ENCODE results near the gene ZCCHC7. TPM values are rescaled to one million over a fixed set of nuclear protein-coding genes. Genes with fewer than 3 reads are reported as not detected.

The ZCCHC7 gene
- total RNA-seq, 1 experiment from 2014 or later, result 31.2 TPM

- H3K4me2 ChIP-seq (ENCODE audit: low read length), result no peak overlapping the region
- H2AFZ ChIP-seq (ENCODE audit: low read depth, low read length, poor library complexity, severe bottlenecking), result no peak overlapping the region
- peaks cover 20% of the 10 kb centered on the region for H3K79me2 ChIP-seq (ENCODE audit: insufficient read depth, low read length)
- H3K36me3 ChIP-seq (ENCODE audit: control insufficient read depth in 1 of 2, insufficient read depth in 2 of 2, low read length in 2 of 2), result no peaks in the 10 kb centered on the region
- H3K9me2 ChIP-seq (ENCODE audit: insufficient read depth), result no peaks in the 10 kb centered on the region
- no peak for DNase-seq (ENCODE audit: low read depth, low spot score)
- RAD21 ChIA-PET (ENCODE audit: low non-redundant PET in 1 of 2, low total read pairs in 2 of 2, uncharacterized antibody in 2 of 2, unreplicated experiment in 2 of 2), result no interaction called here
- CTCF ChIA-PET, result no interaction called here
- H3K4me1 ChIP-seq (ENCODE audit: control insufficient read depth in 1 of 2, insufficient read depth in 2 of 2, low read length in 2 of 2), result no peaks in the 10 kb centered on the region
- no peak for ATAC-seq
- no peaks in the 10 kb centered on the region for H3K27me3 ChIP-seq (ENCODE audit: insufficient read depth, low read length)
- no peak overlapping the region for H3K9ac ChIP-seq (ENCODE audit: low read length)
- TF ChIP-seq SIN3A (IDR thresholded peaks at IDR 0.05; ENCODE audit: low read depth), result no peak
- no peak for TF ChIP-seq POLR2A (IDR thresholded peaks at IDR 0.05; ENCODE audit: borderline replicate concordance, extremely low read depth, insufficient read depth, insufficient read length)
- BruUV-seq (replicated peaks), result no TSS peak
- H3K4me3 ChIP-seq (replicated peaks in 1 of 2; ENCODE audit: low read depth in 1 of 2, low read length in 2 of 2), result no peak overlapping the region
- no peaks in the 10 kb centered on the region for H4K20me1 ChIP-seq (ENCODE audit: insufficient read depth)
- peaks cover 0 to 6% of the 10 kb centered on the region in 2 experiments; a peak in 1 of 4 replicates for H3K9me3 ChIP-seq (ENCODE audit: control insufficient read depth in 1 of 2, insufficient read depth in 1 of 2, low read depth in 1 of 2, low read length in 2 of 2)
- H3K27ac ChIP-seq (ENCODE audit: low read depth, low read length), result no peak overlapping the region
- intact Hi-C loops (cut with micrococcal nuclease), result no loop called here
- POLR2A ChIA-PET, result no interaction called here
Observed at GRCh38 chr9:37187292-37187691, 66.9 kb downstream of the ZCCHC7 start.

- Histone ChIP-seq H3K4me1 (ENCODE audit: control insufficient read depth in 1 of 2, insufficient read depth in 2 of 2, low read length in 2 of 2) (no peaks in the 10 kb centered on the region), H3K9me2 (ENCODE audit: insufficient read depth) (no peaks in the 10 kb centered on the region), H4K20me1 (ENCODE audit: insufficient read depth) (no peaks in the 10 kb centered on the region), H3K36me3 (ENCODE audit: control insufficient read depth in 1 of 2, insufficient read depth in 2 of 2, low read length in 2 of 2) (no peaks in the 10 kb centered on the region), H3K27ac (ENCODE audit: low read depth, low read length) (no peak overlapping the region), H3K79me2 (ENCODE audit: insufficient read depth, low read length) (peaks cover 20% of the 10 kb centered on the region), H3K9ac (ENCODE audit: low read length) (no peak overlapping the region), H3K4me3 (replicated peaks in 1 of 2; ENCODE audit: low read depth in 1 of 2, low read length in 2 of 2) (no peak overlapping the region), H3K4me2 (ENCODE audit: low read length) (no peak overlapping the region), H3K9me3 (ENCODE audit: control insufficient read depth in 1 of 2, insufficient read depth in 1 of 2, low read depth in 1 of 2, low read length in 2 of 2) (peaks cover 0 to 6% of the 10 kb centered on the region in 2 experiments; a peak in 1 of 4 replicates), H3K27me3 (ENCODE audit: insufficient read depth, low read length) (no peaks in the 10 kb centered on the region), H2AFZ (ENCODE audit: low read depth, low read length, poor library complexity, severe bottlenecking) (no peak overlapping the region)
- ChIA-PET RAD21 (ENCODE audit: low non-redundant PET in 1 of 2, low total read pairs in 2 of 2, uncharacterized antibody in 2 of 2, unreplicated experiment in 2 of 2) (no interaction called here), CTCF (no interaction called here), POLR2A (no interaction called here)
- no TSS peak for BruUV-seq (replicated peaks)
- ATAC-seq (no peak), DNase-seq (ENCODE audit: low read depth, low spot score) (no peak)
- intact Hi-C loops (cut with micrococcal nuclease), result no loop called here
- no peak for TF ChIP-seq CTCF (IDR thresholded peaks at IDR 0.05 in 2 of 3, conservative IDR thresholded peaks at IDR 0.05 in 1 of 3; ENCODE audit: borderline replicate concordance in 1 of 3, insufficient read depth in 1 of 3, low read depth in 2 of 3, low read length in 2 of 3)
- TF ChIP-seq ELF1 (IDR thresholded peaks at IDR 0.05; ENCODE audit: borderline replicate concordance, low read depth), result no peak
- TF ChIP-seq RAD21 (IDR thresholded peaks at IDR 0.05; ENCODE audit: low read depth), result no peak
- no peak for TF ChIP-seq ZBTB33 (IDR thresholded peaks at IDR 0.05; ENCODE audit: extremely low read depth, insufficient replicate concordance, low read length)
- no peak for TF ChIP-seq EZH2 (IDR thresholded peaks at IDR 0.05)
- TF ChIP-seq TCF7L2 (IDR thresholded peaks at IDR 0.05; ENCODE audit: borderline replicate concordance, extremely low read depth, insufficient read depth, insufficient read length), result no peak
- no peak for TF ChIP-seq CEBPB (IDR thresholded peaks at IDR 0.05; ENCODE audit: low read depth)
- no peak for TF ChIP-seq CBX3 (IDR thresholded peaks at IDR 0.05; ENCODE audit: low read depth)
- TF ChIP-seq POLR2A (IDR thresholded peaks at IDR 0.05; ENCODE audit: borderline replicate concordance, extremely low read depth, insufficient read depth, insufficient read length), result no peak
Observed at GRCh38 chr9:37187713-37188439, 67.5 kb downstream of the ZCCHC7 start.

All from HCT116 (cell line).